Subcutaneous adipose tissue (tissue), 4 donors: Measurements from ENCODE around the gene SMIM15. TPM values are rescaled to one million over a fixed set of nuclear protein-coding genes. Genes with fewer than 3 reads are reported as not detected.

Experiments used
- CTCF ChIP-seq: fragments of 450-650 bp; IDR thresholded peaks from one replicate; pipeline ENCODE4 v1.5.1; 2016; ENCODE audit warnings: low read depth, mild to moderate bottlenecking, control low read depth, antibody characterized with exemption, moderate library complexity
- total RNA-seq, 4 donors: library from RNA; depleted of rRNA; stranded (reverse); fragments of >200 nt; gene quantifications; one replicate each; pipeline ENCODE4 v1.1.0, GENCODE V29; 2016

Gene SMIM15, protein sequence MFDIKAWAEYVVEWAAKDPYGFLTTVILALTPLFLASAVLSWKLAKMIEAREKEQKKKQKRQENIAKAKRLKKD
- 10 to 100 TPM; 17.2 to 32.9 (median 24.8) TPM for total RNA-seq

DNA sequence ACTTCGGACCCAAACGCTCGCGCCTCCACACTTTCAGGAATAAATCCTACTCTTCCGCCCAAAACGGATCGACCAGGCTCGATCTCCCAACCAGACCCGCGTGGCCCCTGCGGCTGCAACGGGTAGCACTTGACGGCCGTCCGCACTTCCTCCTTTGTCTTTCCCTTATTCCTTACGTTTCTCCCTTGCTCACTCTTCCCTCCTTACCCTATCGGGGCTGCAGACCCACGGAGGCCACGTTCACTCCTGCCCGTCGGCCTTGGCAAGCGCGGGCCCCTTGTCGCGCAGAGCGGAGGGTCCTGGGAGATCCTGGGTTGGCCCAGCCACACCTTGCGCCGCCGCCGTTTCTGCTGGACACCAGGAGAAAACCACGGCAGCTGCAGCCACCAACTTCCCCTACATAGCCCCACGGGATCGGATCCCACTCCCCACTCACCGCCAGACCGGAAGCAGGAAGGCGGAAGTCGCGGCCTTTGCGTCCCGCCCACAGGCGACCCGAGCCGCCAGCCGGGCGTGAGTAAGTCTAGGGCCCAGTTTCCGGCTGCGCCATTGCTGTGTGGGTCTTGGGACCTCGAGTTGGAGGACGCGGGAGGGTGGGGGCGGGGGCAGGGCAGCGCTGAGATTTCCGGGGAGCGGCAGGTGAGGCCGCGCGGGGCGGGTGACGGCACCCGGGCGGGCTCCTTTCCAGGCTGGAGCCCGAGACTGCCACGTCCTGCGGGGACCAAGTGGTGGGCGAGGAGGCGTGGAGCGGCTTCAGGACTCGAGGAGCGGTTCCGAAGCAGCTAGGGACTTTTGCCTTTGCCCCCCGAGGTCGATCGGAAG is at the start of gene SMIM15:
Gene SMIM15, minus strand, starts transcription at position 459 of the 822 bp plus-strand sequence. CDS start 2,297 bp downstream, outside the sequence.
- no peak for TF ChIP-seq CTCF

- no peak for TF ChIP-seq CTCF
These were observed 45.6 kb upstream of the SMIM15 start for GRCh38 chr5:61207884-61208283.

GRCh38 chr5:61205013-61205412 is 42.7 kb upstream of the SMIM15 start:
- no peak for TF ChIP-seq CTCF

GRCh38 chr5:61202213-61202612 is 39.9 kb upstream of the SMIM15 start:
- TF ChIP-seq CTCF, result no peak

- no peak for TF ChIP-seq CTCF
These were observed 38.4 kb upstream of the SMIM15 start for GRCh38 chr5:61200582-61201155.

DNA sequence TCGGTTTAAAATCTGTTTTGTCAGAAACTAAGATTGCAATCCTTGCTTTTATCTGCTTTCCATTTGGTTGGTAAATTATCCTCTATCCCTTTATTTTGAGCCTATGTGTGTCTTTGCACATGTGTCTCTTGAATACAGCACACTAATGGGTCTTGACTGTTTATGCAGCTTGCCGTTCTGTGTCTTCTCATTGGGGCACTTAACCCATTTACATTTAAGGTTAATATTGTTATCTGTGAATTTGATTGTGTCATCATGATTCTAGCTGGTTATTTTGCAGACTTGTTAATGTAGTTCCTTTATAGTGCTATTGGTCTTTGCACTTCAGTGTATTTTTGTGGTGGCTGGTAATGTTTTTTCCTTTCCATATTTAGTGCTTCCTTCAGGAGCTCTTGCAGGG is 36.3 kb upstream of the SMIM15 start:
- TF ChIP-seq CTCF, result no peak

DNA sequence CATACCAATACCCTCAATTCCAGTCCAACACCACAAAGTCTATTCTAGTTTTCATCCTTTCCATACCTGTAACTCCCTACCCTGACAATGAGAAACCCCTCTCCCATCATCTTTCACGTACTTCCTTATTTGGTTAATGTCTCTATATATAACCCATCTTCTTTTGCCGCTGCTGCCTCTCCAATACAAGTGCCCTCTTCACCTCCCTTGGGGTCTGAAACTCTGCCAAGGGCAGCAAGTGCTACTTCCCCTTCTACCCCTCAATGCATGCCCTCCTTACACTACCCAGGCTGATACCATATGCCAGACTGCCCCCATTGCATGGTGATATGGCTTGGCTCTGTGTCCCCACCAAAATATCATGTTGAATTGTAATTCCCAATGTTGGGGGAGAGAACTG is 24.4 kb upstream of the SMIM15 start:
- TF ChIP-seq CTCF, result no peak
